K562 (cell line): ENCODE data around the gene LYPD5. TPM values are rescaled to one million over a fixed set of nuclear protein-coding genes. Genes with fewer than 3 reads are reported as not detected.
"Not testable (repeated sequence)": the region's sequence is repeated elsewhere in the genome, so short reads cannot be mapped to it uniquely, and the experiment has no call there.

ENCODE experiments used
- ATAC-seq: fragments of 200-7000 bp; cut with Tn5 transposase; 3 replicates; pipeline ENCODE4 v1.9.1; 2020; ENCODE audit warnings: moderate library complexity
- BruUV-seq: library from RNA; stranded (reverse); fragments of 400-500 nt; replicated peaks from 2 replicates; lab custom pipeline; 2021; lab: Mats Ljungman, UMichigan
- CTCF ChIA-PET: fragments of 300-600 bp; formaldehyde crosslinking; extraction: SDS; loops from one replicate; lab custom pipeline; 2021; ENCODE audit warnings: low intra/inter-chr PET ratio; lab: Yijun Ruan, JAX
- POLR2A ChIA-PET: fragments of 300-600, 350-650 bp; sonication (Branson Sonifier 250); formaldehyde crosslinking; extraction: SDS; loops from one replicate; lab custom pipeline; 2021; ENCODE audit warnings: antibody characterized with exemption, inconsistent platforms; lab: Yijun Ruan, JAX
- DNase-seq, 4 experiments: peaks; one replicate each; pipeline versions ENCODE4 v3.0.0 to v3.0.0-alpha.2; 2011 to 2018; ENCODE audit warnings: low spot score in 3 of 4, mixed read lengths in 3 of 4; ENCODE audit errors: extremely low read depth in 1 of 4
- FAIRE-seq: peaks from 2 replicates; lab custom pipeline; 2011; peaks lifted over from hg19 to GRCh38; lab: Jason Lieb, UNC
- H2AFZ ChIP-seq: 2 replicates; pipeline ENCODE4 v1.6.0; 2011; ENCODE audit warnings: low read depth, low read length, control low read depth, inconsistent platforms
- H3K27ac ChIP-seq: fragments of 200-600 bp; 3 replicates; pipeline ENCODE4 v1.8.0; 2011; ENCODE audit warnings: low read depth, mild to moderate bottlenecking, control low read depth, inconsistent platforms, low read length, moderate library complexity, mixed read lengths; ENCODE audit errors: extremely low read depth
- H3K27me3 ChIP-seq, 2 experiments: fragments of 300-600 bp in 1 of 2; 2 replicates in 1 of 2; 3 replicates in 1 of 2; pipeline versions ENCODE4 v1.6.0 to v1.8.0; 2011; ENCODE audit warnings: inconsistent platforms in 2 of 2, low read length in 2 of 2, mild to moderate bottlenecking in 1 of 2, mixed read lengths in 1 of 2, moderate library complexity in 1 of 2; ENCODE audit not compliant: control insufficient read depth in 2 of 2, insufficient read depth in 2 of 2
- H3K36me3 ChIP-seq: fragments of 300-600 bp; 3 replicates; pipeline ENCODE4 v1.8.0; 2011; ENCODE audit warnings: mild to moderate bottlenecking, low read length, inconsistent platforms; ENCODE audit not compliant: control insufficient read depth, insufficient read depth
- H3K4me1 ChIP-seq, 2 experiments: fragments of 200-600 bp in 1 of 2; replicated peaks in 1 of 2; 2 replicates in 1 of 2; 3 replicates in 1 of 2; pipeline versions ENCODE4 v1.5.1 to v1.8.0; 2011; ENCODE audit warnings: inconsistent platforms in 2 of 2, low read length in 2 of 2, mild to moderate bottlenecking in 1 of 2, mixed read lengths in 1 of 2, moderate library complexity in 1 of 2; ENCODE audit not compliant: control insufficient read depth in 2 of 2, insufficient read depth in 2 of 2
- H3K4me2 ChIP-seq: 2 replicates; pipeline ENCODE4 v1.6.1; 2011; ENCODE audit warnings: low read length, control low read depth, inconsistent platforms, mixed read lengths; ENCODE audit not compliant: insufficient read depth
- H3K4me3 ChIP-seq: fragments of 200-600 bp; sonication (generic), shearing (Covaris generic); 2 replicates; pipeline ENCODE4 v1.5.1; 2016; ENCODE audit warnings: control low read depth, inconsistent platforms
- H3K79me2 ChIP-seq: fragments of 200-600 bp; 3 replicates; pipeline ENCODE4 v1.8.0; 2011; ENCODE audit warnings: low read length, inconsistent platforms; ENCODE audit not compliant: control insufficient read depth, insufficient read depth
- H3K9ac ChIP-seq, 2 experiments: 2 replicates each; pipeline versions ENCODE4 v1.6.0 to v1.6.1; 2011; ENCODE audit warnings: low read depth in 2 of 2, low read length in 2 of 2, control low read depth in 1 of 2, inconsistent platforms in 1 of 2, mild to moderate bottlenecking in 1 of 2, mixed read lengths in 1 of 2; ENCODE audit not compliant: insufficient read depth in 1 of 2
- H3K9me1 ChIP-seq: one replicate; pipeline ENCODE4 v1.6.0; 2011; ENCODE audit warnings: inconsistent platforms, mild to moderate bottlenecking, low read length, moderate library complexity; ENCODE audit not compliant: control insufficient read depth, insufficient read depth
- H3K9me3 ChIP-seq: replicated peaks from 2 replicates; pipeline ENCODE4 v1.5.1; 2011; ENCODE audit warnings: low read depth, low read length, inconsistent platforms; ENCODE audit not compliant: control insufficient read depth, insufficient read depth
- H4K20me1 ChIP-seq: replicated peaks from 2 replicates; pipeline ENCODE4 v1.6.1; 2011; ENCODE audit warnings: low read length, inconsistent platforms, mixed read lengths; ENCODE audit not compliant: control insufficient read depth, insufficient read depth
- BRCA1 ChIP-seq, 2 experiments: fragments of 450-650 bp in 1 of 2; sonication (generic) in 1 of 2; formaldehyde crosslinking in 1 of 2; IDR thresholded peaks; 2 replicates each; pipeline versions ENCODE4 v1.5.0 to v1.6.1; 2017 to 2020; ENCODE audit warnings: mild to moderate bottlenecking in 1 of 2, missing genetic modification reagents in 1 of 2
- CAMTA2 ChIP-seq: fragments of 250-450 bp; sonication (Bioruptor Pico); conservative IDR thresholded peaks from 2 replicates; pipeline ENCODE4 v1.5.1; 2022
- CBX5 ChIP-seq: IDR thresholded peaks from 2 replicates; pipeline ENCODE4 v1.6.1; 2014; ENCODE audit warnings: low read depth, borderline replicate concordance
- CREB1 ChIP-seq, 2 experiments: sonication (generic) in 1 of 2; formaldehyde crosslinking in 1 of 2; IDR thresholded peaks; 2 replicates each; pipeline versions ENCODE4 v1.6.1 to v1.8.0; 2012 to 2022; ENCODE audit warnings: inconsistent platforms in 1 of 2, mild to moderate bottlenecking in 1 of 2, missing genetic modification reagents in 1 of 2, moderate library complexity in 1 of 2
- CXXC5 ChIP-seq: fragments of 250-450 bp; sonication (Bioruptor Pico); IDR thresholded peaks from 2 replicates; pipeline ENCODE4 v1.8.0; 2022; ENCODE audit warnings: inconsistent platforms, mild to moderate bottlenecking, moderate library complexity
- MAFG ChIP-seq: fragments of 450-650 bp; conservative IDR thresholded peaks from 2 replicates; pipeline ENCODE4 v1.6.1; 2016; ENCODE audit warnings: missing genetic modification characterization, missing compliant biosample characterization
- MEF2A ChIP-seq: IDR thresholded peaks from 2 replicates; pipeline ENCODE4 v1.6.1; 2011; ENCODE audit warnings: low read depth, mild to moderate bottlenecking, low read length, moderate library complexity; ENCODE audit not compliant: control insufficient read depth
- NR0B1 ChIP-seq: fragments of 450-650 bp; IDR thresholded peaks from one replicate; pipeline ENCODE4 v1.6.1; 2018; ENCODE audit warnings: mild to moderate bottlenecking, moderate library complexity; ENCODE audit not compliant: partially characterized antibody
- PHF21A ChIP-seq: fragments of 450-650 bp; IDR thresholded peaks from 2 replicates; pipeline ENCODE4 v1.6.1; 2017; ENCODE audit warnings: low read depth, borderline replicate concordance
- PRMT5 ChIP-seq: sonication (generic); formaldehyde crosslinking; IDR thresholded peaks from 2 replicates; pipeline ENCODE4 v1.5.0; 2020; ENCODE audit warnings: missing genetic modification reagents
- SP1 ChIP-seq: sonication (generic); formaldehyde crosslinking; IDR thresholded peaks from 2 replicates; pipeline ENCODE4 v1.8.1; 2022; ENCODE audit warnings: mild to moderate bottlenecking, missing genetic modification reagents
- ZNF408 ChIP-seq: fragments of 250-450 bp; sonication (Bioruptor Pico); IDR thresholded peaks from 2 replicates; pipeline ENCODE4 v1.4.0; 2020; ENCODE audit warnings: low read depth, mild to moderate bottlenecking, moderate library complexity
- ZNF589 ChIP-seq: fragments of 200-800 bp; sonication (Bioruptor generic); IDR thresholded peaks from 2 replicates; pipeline ENCODE4 v1.6.1; 2016; ENCODE audit warnings: low read depth, missing genetic modification characterization, missing compliant biosample characterization
- WGBS: fragments of 100-300 bp; shearing (Covaris generic); methylation state at CpG from one replicate; pipeline ENCODE4 v1.1.6; 2016; ENCODE audit warnings: low coverage, mixed read lengths; ENCODE audit not compliant: insufficient coverage; ENCODE audit errors: missing lambda C conversion rate; 5-methylcytosine and 5-hydroxymethylcytosine counted together
- in situ Hi-C: fragments of 300-500 bp; cut with MboI; formaldehyde crosslinking; loops from 4 replicates; pipeline ENCODE4 v1.15.0; 2018; ENCODE audit warnings: inconsistent platforms, mixed read lengths
- intact Hi-C: fragments of 100-400 bp; cut with micrococcal nuclease; formaldehyde crosslinking; loops from 2 replicates; pipeline ENCODE4 v1.14.2; 2022
- polyA plus RNA-seq, 8 experiments: library from polyadenylated mRNA; depleted of rRNA in 4 of 8; stranded (reverse) in 5 of 8; unstranded in 3 of 8; fragments of >200 nt; fragmentation: Nextera tagmentation in 2 of 8; fragmentation: Illumina TruSeq in 1 of 8; extraction: Ambion mirVana in 2 of 8; extraction: Trizol in 1 of 8; gene quantifications; 2 replicates each; pipeline versions ENCODE4 v1.2.1 to v1.2.3, GENCODE V29; 2011 to 2014; ENCODE audit warnings: inconsistent platforms in 1 of 8, missing spikeins in 1 of 8
- total RNA-seq, 7 experiments: library from RNA; depleted of rRNA in 6 of 7; stranded (reverse); fragments of >200 nt in 6 of 7; fragmentation: Illumina TruSeq in 2 of 7; extraction: Trizol in 2 of 7; gene quantifications; 2 replicates each; pipeline versions ENCODE4 v1.2.1 to v1.2.3, GENCODE V29; 2011 to 2021; ENCODE audit warnings: low replicate concordance in 1 of 7

LYPD5 gene
- total and polyA plus RNA-seq, 9 of the 15 experiments (the other 6 are each of a cell fraction or from before 2014, with no cell fraction given), result 0.03 to 0.22 (median 0.10) TPM; not detected in 3

DNA sequence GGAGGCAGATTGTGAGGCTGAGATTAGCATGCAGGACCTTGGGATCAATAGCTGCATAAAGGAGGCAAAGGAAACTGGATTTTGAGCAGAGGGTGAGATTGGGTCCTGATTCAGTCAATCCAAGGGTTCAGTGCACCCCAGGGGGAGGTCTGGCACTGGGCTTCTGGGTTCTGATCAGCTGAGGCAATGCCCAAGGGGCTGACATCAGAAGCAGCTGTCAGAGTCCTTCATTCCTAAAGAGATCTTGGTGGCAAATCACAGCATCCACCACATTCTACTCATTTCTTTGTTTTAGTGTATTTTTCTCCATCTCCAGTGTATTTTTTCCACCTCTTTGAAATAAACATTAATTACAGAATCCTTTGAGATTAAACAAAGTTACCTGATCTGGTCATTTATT is 5.4 kb upstream of the LYPD5 start (continued):
- TF ChIP-seq CREB1 (IDR thresholded peaks at IDR 0.05) (no peak), CREB1 (CRISPR knock-in tag; IDR thresholded peaks at IDR 0.05) (no peak), MEF2A (no peak)

DNA sequence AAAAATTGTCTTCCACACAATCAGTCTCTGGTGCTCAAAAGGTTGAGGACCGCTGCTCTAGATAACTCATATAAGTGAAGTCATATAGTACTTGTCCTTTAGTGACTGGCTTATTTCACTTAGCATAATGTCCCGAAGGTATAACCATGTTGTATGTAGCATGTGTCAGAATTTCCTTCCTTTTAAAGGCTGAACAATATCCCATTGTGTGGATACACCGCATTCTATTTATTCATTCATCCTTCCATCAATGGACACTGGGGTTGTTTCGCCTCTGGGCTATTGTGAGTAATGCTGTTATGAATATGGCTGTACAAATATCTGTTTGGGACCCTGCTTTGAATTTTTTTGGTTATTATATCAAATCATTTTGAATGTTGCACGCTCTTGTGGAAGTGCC is 4.6 kb upstream of the LYPD5 start:
- H4K20me1 ChIP-seq, result no peaks in the 10 kb centered on the region
- peaks cover 0 to 3% of the 10 kb centered on the region in 2 experiments; a peak in 2 of 5 replicates for H3K4me1 ChIP-seq
- H3K27me3 ChIP-seq, result no peaks in the 10 kb centered on the region
- no peaks in the 10 kb centered on the region for H3K36me3 ChIP-seq
- intact Hi-C loops, result loop anchor here (5.0 kb wide), 1 partner anchor 140 kb away; no protein-coding TSS in a partner anchor
- no peak for FAIRE-seq
- no peaks in the 10 kb centered on the region for H3K9me1 ChIP-seq
- no peaks in the 10 kb centered on the region for H3K79me2 ChIP-seq
- no peaks in the 10 kb centered on the region for H3K9me3 ChIP-seq
- no TSS peak for BruUV-seq
- ChIA-PET CTCF (interaction anchor here (0.9 kb wide), 1 partner anchor 40 kb away, joined by 3 read pairs; no protein-coding TSS in a partner anchor), POLR2A (interaction anchor here (1.0 kb wide), 1 partner anchor 9 kb away, joined by 3 read pairs; no protein-coding TSS in a partner anchor)
- no peak overlapping the region for H3K4me3 ChIP-seq
- WGBS, result 11% methylated on average over 5 of the region's 5 CpGs
- no peak for ATAC-seq
- no peak overlapping the region for H3K27ac ChIP-seq
- TF ChIP-seq ZNF589 (no peak), SP1 (no peak), PHF21A (no peak), CBX5 (no peak), MAFG (tag) (no peak), PRMT5 (CRISPR knock-in tag) (no peak), ZNF408 (no peak), NR0B1 (no peak), BRCA1 (IDR thresholded peaks at IDR 0.05) (no peak), BRCA1 (CRISPR knock-in tag; IDR thresholded peaks at IDR 0.05) (no peak), CAMTA2 (CRISPR knock-in tag) (no peak), CXXC5 (no peak)
- H3K9ac ChIP-seq, result no peak overlapping the region
- H2AFZ ChIP-seq, result 0 out of 2 replicates have a peak overlapping the region, but pooled peaks have one; percentile 15
- no peak for DNase-seq
- in situ Hi-C loops, result no loop called here
- no peak overlapping the region for H3K4me2 ChIP-seq

DNA sequence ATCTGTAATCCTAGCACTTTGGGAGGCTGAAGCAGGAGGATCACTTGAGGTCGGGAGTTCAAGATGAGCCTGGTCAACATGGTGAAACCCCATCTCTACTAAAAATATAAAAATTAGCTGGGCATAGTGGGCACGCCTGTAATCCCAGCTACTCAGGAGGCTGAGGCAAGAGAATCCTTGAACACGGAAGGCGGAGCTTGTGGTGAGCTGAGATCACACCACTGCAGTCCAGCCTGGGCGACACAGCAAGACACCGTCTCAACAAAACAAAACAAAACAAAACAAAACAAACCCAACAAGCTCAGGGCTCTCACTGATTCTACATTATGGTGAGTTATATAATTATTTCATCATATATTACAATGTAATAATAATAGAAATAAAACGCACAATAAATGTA is 4.2 kb upstream of the LYPD5 start:
- H3K9ac ChIP-seq, H3K4me3 ChIP-seq, BruUV-seq, in situ Hi-C loops, H3K4me2 ChIP-seq, DNase-seq, H3K79me2 ChIP-seq, H3K9me1 ChIP-seq, H3K27ac ChIP-seq, H3K27me3 ChIP-seq, H3K36me3 ChIP-seq, H3K9me3 ChIP-seq, H3K4me1 ChIP-seq, ATAC-seq, FAIRE-seq, H4K20me1 ChIP-seq: not testable (repeated sequence)
- POLR2A ChIA-PET, result interaction anchor here (1.0 kb wide), 1 partner anchor 9 kb away, joined by 3 read pairs; no protein-coding TSS in a partner anchor
- intact Hi-C loops, result loop anchor here (5.0 kb wide), 1 partner anchor 139 kb away; no protein-coding TSS in a partner anchor
- H2AFZ ChIP-seq, result 0 out of 2 replicates have a peak overlapping the region, but pooled peaks have one; percentile 15
- WGBS, result 20% methylated on average over 7 of the region's 7 CpGs
- CTCF ChIA-PET, result interaction anchor here (0.9 kb wide), 1 partner anchor 40 kb away, joined by 3 read pairs; no protein-coding TSS in a partner anchor
